ENCODE data around the gene SLAMF9. TPM values are rescaled to one million over a fixed set of nuclear protein-coding genes. Genes with fewer than 3 reads are reported as not detected.
A peak's percentile ranks its signal among the peaks of the same experiment; 100 is the strongest.

SLAMF9 gene
- total RNA-seq, 4 donors from 2014 or later = not detected

DNA sequence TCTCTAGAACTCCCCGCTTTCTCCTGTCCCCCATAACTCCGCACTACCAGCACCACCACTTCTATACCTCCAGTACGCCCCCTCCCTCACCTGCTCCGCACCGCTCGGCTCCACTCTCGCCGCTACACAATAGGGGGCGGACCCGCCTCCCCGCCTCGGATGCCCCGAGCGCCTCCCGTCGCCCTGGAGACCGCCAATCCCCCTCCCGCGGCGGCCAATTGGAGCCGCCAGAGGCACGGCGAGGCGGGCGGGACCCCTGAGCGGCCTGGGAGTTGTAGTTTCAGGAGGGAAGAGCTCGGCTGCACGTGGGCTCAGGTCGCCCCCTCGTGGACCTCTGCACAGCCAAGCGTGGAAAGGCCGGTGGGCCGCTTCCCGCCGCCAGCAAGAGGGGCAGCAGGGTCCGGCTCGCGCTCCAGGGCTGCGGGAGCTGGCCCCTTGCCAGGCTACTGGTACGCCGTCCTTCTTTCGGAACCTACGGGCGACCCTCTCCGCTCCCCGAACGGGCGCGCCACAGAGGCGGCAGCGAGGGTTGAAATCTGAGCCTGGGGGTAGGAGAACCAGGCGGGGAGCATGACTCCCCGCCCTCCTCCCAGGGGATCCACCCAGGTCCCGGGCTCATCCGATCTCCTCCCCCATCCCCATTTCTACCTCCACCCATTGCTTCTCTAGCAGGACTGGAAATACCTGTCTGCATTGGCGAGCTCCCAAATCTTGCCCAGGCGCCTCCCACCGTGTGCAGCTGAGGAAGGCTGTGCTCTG lies 8.4 kb downstream of the SLAMF9 start, which contains the start of gene IGSF9:
Gene IGSF9 (minus strand): TSS at position 131 of the 759 bp plus-strand sequence. CDS start 2,159 bp downstream, outside the sequence.
- TF ChIP-seq POLR2A (IDR thresholded peaks at IDR 0.05) (no peak), CTCF (IDR thresholded peaks at IDR 0.05) (peak in 2 of 6 experiments; percentile 38 to 49)
- Histone ChIP-seq H3K27ac (peak within 1 kb of the TSS; percentile 59 to 65 (median 62)), H3K36me3 (no peaks in the 10 kb centered on the region), H3K4me3 (replicated peaks in 1 of 3) (peak within 1 kb of the TSS; percentile 43 to 61 (median 48)), H3K9me3 (no peaks in the 10 kb centered on the region), H3K4me1 (peaks cover 26 to 43% of the 10 kb centered on the region in 2 donors), H3K27me3 (no peaks in the 10 kb centered on the region)
- peak; percentile 94 for DNase-seq
- intact Hi-C loops (cut with DNase I) = no loop called here
- WGBS, 2 donors = 1 to 3% methylated on average over 22 to 30 of the region's 58 CpGs

GRCh38 chr1:159944623-159945455 lies 9.2 kb downstream of the SLAMF9 start:
- no peak for DNase-seq
- intact Hi-C loops (cut with DNase I) = no loop called here

DNA sequence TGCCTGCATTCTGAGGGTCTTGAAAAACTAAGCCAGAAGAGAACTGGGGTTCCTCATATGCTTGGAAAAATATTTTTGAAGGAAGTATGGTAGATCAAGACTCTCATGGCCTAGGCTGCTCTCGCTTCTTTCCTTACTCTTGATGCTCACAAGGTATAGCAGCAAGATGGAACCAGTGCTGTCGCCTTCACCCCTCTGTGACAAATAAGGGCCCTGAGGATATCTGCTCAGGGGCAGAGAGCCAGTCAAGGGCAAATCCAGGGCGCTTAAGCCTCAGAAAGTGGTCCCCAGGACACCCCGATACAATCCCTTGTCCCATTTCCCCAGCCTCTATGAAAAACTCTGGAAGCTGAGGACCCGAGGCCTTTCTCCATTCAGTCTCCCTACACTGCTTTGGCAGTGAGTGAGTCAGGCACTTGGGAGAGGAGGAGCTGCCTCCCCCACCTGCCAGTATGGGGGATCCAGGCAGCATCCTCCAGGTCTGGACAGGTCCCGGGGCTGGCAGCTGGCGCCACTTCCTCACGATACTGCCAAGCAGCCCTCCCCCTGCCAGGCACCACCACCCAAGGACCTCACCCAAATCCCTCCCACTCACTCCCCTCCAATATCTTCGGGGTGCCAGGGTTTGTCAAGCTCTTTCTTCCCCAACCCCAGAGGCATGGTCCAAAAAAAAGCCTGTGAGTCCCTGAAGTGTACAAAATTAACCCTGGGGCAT lies 10.0 kb downstream of the SLAMF9 start:
- Histone ChIP-seq H3K27ac (no peak overlapping the region), H3K9me3 (no peaks in the 10 kb centered on the region), H3K27me3 (no peaks in the 10 kb centered on the region), H3K36me3 (no peaks in the 10 kb centered on the region), H3K4me1 (peaks cover 22 to 36% of the 10 kb centered on the region in 2 donors), H3K4me3 (replicated peaks in 1 of 3) (no peak overlapping the region)
- intact Hi-C loops (cut with DNase I) = no loop called here
- WGBS, 2 donors = 82 to 89% methylated on average over 9 of the region's 9 CpGs
- TF ChIP-seq POLR2A (IDR thresholded peaks at IDR 0.05) (no peak), CTCF (IDR thresholded peaks at IDR 0.05) (no peak)
- no peak for DNase-seq

More at GRCh38 chr1:159944623-159945455, 9.2 kb downstream of the SLAMF9 start:
- H3K9me3 ChIP-seq = no peaks in the 10 kb centered on the region
- no peak overlapping the region for H3K27ac ChIP-seq
- H3K36me3 ChIP-seq = no peaks in the 10 kb centered on the region
- H3K4me3 ChIP-seq (replicated peaks in 1 of 3) = peak overlapping the region in 2 of 3 donors; percentile 43 to 48
- TF ChIP-seq POLR2A (IDR thresholded peaks at IDR 0.05) (no peak), CTCF (IDR thresholded peaks at IDR 0.05) (no peak)
- WGBS, 2 donors = 29 to 36% methylated on average over 11 of the region's 11 CpGs
- H3K27me3 ChIP-seq = no peaks in the 10 kb centered on the region
- H3K4me1 ChIP-seq = peaks cover 26 to 42% of the 10 kb centered on the region in 2 donors

- Histone ChIP-seq H3K36me3 (no peaks in the 10 kb centered on the region), H3K4me1 (peaks cover 15 to 29% of the 10 kb centered on the region in 2 donors), H3K27ac (no peak overlapping the region), H3K4me3 (replicated peaks in 1 of 3) (no peak overlapping the region), H3K9me3 (no peaks in the 10 kb centered on the region), H3K27me3 (no peaks in the 10 kb centered on the region)
- intact Hi-C loops (cut with DNase I) = no loop called here
- TF ChIP-seq POLR2A (IDR thresholded peaks at IDR 0.05) (no peak), CTCF (IDR thresholded peaks at IDR 0.05) (no peak)
- DNase-seq = no peak
- 60 to 86% methylated on average over 3 to 5 of the region's 5 CpGs for WGBS, 2 donors
These were observed 10.8 kb downstream of the SLAMF9 start for GRCh38 chr1:159943278-159943640.

Measured in thyroid gland (tissue), 4 donors.